Posterior cingulate gyrus (tissue), 11 donors: ENCODE results near the gene GATM.
A peak's percentile ranks its signal among the peaks of the same experiment; 100 is the strongest.

Experiments used
- DNase-seq, 10 donors: peaks; one replicate each; pipeline versions ENCODE4 v3.0.0 to v3.0.0-alpha.2; 2020 to 2021; ENCODE audit warnings: mixed read lengths in 3 of 10
- intact Hi-C: fragments of 100-400 bp; cut with DNase I; formaldehyde crosslinking; loops from one replicate; pipeline ENCODE4 v1.15.1; 2023

GATM gene

DNA sequence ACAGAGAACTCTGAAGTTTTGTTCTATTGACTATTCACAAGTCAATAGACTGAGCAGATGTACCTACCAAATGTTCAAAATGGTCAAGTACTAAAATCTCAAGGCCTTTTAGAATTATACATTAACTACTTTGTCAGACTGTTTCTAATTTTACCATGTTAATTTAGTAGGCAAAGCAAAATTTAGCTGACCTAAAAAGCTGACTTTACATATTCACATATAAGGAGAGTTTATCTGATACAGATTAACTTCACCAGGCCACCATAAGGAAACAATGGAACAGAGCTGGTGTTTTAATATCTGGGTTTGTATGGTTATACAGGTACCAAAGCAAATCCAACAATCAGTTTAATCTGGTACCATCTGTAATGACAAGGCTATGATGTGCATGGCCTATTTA, 15.9 kb downstream of the GATM start:
- DNase-seq = no peak
- intact Hi-C loops = no loop called here

DNA sequence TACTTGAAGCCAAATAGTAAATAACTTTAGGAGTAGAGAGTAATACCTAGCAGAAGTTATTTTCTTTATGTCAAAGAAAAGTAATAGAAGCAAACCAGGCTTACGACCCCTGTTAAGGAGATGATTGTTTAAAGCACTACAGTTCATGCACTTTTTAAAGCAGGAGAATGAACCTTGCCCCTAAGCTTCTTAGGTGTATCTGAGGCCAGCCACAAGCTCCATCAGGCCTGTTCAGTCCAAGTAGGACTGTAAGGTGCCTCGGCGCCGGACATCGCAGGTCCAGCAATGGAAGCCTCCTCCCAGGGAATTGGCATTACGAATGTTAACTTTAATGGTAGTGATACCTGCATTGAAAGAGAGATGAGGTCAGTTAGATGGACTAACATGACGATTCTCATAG, 16.5 kb downstream of the GATM start:
- intact Hi-C loops = no loop called here
- DNase-seq = no peak

DNA sequence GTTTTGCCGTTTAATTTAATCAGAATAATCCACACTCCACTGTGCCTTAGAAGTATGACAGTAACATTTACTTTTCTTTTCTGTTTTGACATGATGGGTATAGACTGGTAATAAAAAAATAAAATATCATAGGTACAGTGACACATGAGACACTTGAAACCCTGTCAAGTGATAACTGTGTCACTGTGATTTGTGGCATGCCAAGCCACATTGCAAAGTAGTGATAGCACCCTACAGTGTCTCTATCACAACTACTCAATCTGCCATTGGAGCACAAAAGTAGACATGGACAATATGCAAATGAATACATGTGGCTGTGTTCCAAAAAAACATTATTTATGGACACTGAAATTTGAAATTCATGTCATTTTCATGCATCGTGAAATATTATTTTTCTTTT, 22.5 kb downstream of the GATM start:
- DNase-seq = no peak

GRCh38 chr15:45354711-45355110, 23.6 kb downstream of the GATM start:
- DNase-seq = no peak
- intact Hi-C loops = no loop called here

More for the DNA sequence above, 22.5 kb downstream of the GATM start:
- intact Hi-C loops = no loop called here

DNA sequence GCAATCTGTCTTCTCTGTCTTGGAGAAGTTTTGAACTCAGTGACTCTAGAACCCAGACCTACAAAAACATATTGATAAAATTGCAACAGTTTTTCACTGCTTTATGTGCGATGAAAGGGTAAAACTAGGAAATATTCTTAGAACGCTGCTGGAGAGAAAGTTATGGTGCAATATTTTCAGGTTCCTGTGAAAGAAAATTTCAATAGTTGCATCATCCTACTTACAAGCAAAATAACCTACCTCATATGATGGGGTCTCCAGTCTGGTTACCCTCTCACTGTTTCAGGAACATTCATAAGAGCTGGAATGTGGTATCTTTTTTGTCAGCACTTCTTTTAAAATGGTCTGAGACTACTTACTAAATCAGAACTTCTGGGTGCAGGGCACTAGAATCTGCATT, 27.1 kb downstream of the GATM start:
- DNase-seq = no peak
- intact Hi-C loops = no loop called here

- no peak for DNase-seq
- intact Hi-C loops = no loop called here
These were observed 28.7 kb downstream of the GATM start for GRCh38 chr15:45349623-45350022.

- DNase-seq = no peak
- intact Hi-C loops = no loop called here
These were observed 30.4 kb downstream of the GATM start for GRCh38 chr15:45347989-45348388.

DNA sequence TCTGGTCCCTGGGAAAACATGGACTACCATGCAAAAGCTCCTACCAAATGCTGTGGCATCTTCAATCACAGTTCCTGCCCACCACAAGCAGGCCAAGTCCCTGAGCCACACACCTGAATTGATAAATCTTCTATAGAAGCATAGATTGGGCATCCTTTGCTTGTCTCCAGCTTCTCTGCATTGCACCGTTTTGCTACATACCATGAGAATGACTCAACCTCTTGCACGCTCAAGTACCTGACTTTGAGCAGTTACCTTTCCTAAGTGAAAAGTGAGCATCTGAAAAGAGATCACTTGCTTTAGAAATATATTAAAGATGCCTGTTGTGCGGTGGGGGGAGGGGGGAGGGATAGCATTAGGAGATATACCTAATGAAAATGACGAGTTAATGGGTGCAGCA, 31.3 kb downstream of the GATM start:
- no peak for DNase-seq
- intact Hi-C loops = no loop called here

- DNase-seq = no peak
- intact Hi-C loops = no loop called here
These were observed 32.0 kb downstream of the GATM start for GRCh38 chr15:45346381-45346780.

DNA sequence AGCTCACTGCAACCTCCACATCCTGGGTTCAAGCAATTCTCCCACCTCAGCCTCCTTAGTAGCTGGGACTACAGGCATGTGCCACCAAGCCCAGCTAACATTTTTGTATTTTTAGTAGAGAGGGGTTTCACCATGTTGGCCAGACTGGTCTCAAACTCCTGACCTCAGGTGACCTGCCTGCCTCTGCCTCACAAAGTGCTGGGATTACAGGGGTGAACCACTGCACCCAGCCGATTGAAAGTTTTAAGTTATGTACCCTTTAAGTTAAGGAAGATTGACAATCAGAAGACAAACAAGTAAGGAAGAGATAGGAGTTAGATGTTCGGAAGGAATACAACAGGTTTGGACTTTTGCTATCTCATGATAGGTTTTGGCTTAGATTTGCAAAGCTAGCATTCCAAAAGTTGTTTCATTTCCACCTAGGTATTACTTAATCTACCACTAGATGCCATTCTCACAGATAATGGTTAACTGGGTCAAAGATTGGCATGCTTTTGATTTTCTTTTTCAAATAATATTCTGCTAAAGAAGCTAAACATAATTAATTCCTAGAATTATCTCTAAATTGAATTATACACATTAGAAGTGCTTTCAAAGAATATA, 35.0 kb downstream of the GATM start:
- intact Hi-C loops = no loop called here
- DNase-seq = no peak

GRCh38 chr15:45341790-45342189, 36.6 kb downstream of the GATM start:
- intact Hi-C loops = no loop called here
- DNase-seq = no peak

DNA sequence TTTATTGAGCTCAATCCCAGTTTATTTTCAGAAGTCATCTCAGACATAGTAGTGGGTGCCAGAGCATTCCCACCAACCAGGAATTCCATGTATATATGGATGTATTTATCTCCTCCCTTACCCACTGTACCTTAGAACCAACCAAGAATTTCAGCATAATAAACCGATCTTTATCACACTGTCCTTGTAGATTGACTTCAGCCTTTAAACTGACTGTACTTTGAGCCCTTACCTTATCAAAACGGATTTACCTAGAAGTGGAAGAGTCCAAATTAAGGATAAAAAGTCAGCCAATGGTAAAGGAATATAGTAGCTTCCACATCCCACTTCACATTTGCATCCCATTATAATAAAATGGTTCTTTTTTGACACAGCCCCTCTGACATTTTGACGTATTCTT, 37.9 kb downstream of the GATM start:
- DNase-seq = no peak
- intact Hi-C loops = no loop called here

DNA sequence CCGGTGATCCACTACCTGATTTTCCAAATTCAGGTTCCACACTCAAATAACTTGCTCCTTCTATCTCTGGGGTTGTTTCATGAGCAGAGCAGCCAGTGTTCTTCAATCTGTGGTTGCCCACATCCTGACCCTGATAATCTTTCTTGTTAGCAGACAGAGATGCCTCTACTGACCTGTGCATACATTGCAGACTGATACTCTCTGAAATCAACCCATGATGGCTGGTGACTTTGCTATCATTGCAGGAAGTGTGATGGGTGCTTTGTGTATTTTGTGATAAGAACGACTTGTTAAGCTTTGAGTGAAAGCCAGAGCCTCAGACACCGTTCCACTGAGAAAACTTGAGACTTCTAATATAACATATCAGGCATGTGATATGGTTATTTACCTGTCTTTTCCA, 39.9 kb downstream of the GATM start:
- intact Hi-C loops = no loop called here
- no peak for DNase-seq

GRCh38 chr15:45337224-45337623, 41.1 kb downstream of the GATM start:
- intact Hi-C loops = no loop called here
- no peak for DNase-seq

- intact Hi-C loops = no loop called here
- peak in 2 of 10 donors; percentile 28 to 29 for DNase-seq
These were observed 44.8 kb downstream of the GATM start for GRCh38 chr15:45333550-45333949.

GRCh38 chr15:45332694-45333093, 45.6 kb downstream of the GATM start:
- intact Hi-C loops = no loop called here
- no peak for DNase-seq

GRCh38 chr15:45331972-45332371, 46.4 kb downstream of the GATM start:
- intact Hi-C loops = no loop called here
- DNase-seq = no peak

- intact Hi-C loops = loop anchor here (5.0 kb wide), 1 partner anchor 44 kb away; no protein-coding TSS in a partner anchor
- DNase-seq = no peak
These were observed 49.7 kb downstream of the GATM start for GRCh38 chr15:45328663-45329062.

- intact Hi-C loops = loop anchor here (5.0 kb wide), 1 partner anchor 46 kb away; no protein-coding TSS in a partner anchor
- DNase-seq = peak in 2 of 10 donors; percentile 9 to 29
These were observed 51.6 kb downstream of the GATM start for GRCh38 chr15:45326741-45327140.

- no peak for DNase-seq
- intact Hi-C loops = loop anchor here (5.0 kb wide), 1 partner anchor 46 kb away; no protein-coding TSS in a partner anchor
These were observed 52.1 kb downstream of the GATM start for GRCh38 chr15:45326280-45326679.

- no peak for DNase-seq
- intact Hi-C loops = no loop called here
These were observed 57.7 kb downstream of the GATM start for GRCh38 chr15:45320581-45321205.

DNA sequence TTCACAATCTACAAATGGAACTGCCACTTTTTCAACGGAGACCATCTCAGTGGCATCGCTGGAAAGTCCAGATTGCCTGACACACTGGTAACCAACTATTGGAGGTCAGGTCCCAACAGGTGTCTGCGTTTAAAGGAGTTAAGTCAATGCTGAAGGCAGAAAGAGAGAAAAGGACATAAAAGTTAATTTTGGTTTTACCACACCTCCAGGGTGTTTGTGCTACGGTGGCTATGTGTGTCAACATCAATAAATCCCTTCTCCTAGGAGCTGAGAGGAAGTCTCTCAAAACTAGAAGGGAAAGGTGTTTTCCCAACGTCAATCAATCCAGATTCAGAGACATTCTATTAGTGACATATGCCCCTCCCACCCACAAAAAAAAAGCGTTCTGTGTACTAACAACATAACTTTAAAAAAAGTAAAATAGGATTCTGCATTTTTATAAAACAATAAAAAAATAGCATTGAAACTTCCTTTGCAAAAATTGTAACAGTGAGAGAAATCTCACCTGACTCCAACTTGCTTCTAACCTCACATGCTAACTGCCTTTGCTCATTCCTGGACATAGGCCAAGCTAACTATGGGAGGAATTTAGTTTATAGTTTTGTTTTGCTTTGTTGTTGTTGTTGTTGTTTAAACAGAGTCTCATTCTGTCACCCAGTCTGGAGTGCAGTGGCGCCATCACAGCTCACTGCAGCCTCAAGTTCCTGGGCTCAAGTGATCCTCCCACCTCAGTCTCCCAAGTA, 58.7 kb downstream of the GATM start:
- no peak for DNase-seq
- intact Hi-C loops = no loop called here
